Astrocyte (in vitro differentiated cells and primary cell): Measurements from ENCODE around the gene GPN2. TPM values are rescaled to one million over a fixed set of nuclear protein-coding genes. Genes with fewer than 3 reads are reported as not detected.

Experiments
- DNase-seq: peaks from one replicate; pipeline ENCODE4 v3.0.0-alpha.2; 2010; ENCODE audit warnings: low read depth
- FAIRE-seq: peaks from 2 replicates; lab custom pipeline; 2011; peaks lifted over from hg19 to GRCh38; lab: Jason Lieb, UNC
- H2AFZ ChIP-seq: 2 replicates; pipeline ENCODE4 v1.6.0; 2012; ENCODE audit warnings: low read depth, low read length, inconsistent platforms
- H3K27ac ChIP-seq: 2 replicates; pipeline ENCODE4 v1.5.1; 2011; ENCODE audit warnings: low read depth, low read length, inconsistent platforms
- H3K27me3 ChIP-seq: 2 replicates; pipeline ENCODE4 v1.6.0; 2011; ENCODE audit warnings: low read length, inconsistent platforms; ENCODE audit not compliant: insufficient read depth
- H3K36me3 ChIP-seq: 2 replicates; pipeline ENCODE4 v1.5.1; 2011; ENCODE audit warnings: low read length, inconsistent platforms; ENCODE audit not compliant: insufficient read depth
- H3K4me1 ChIP-seq: 2 replicates; pipeline ENCODE4 v1.5.1; 2011; ENCODE audit warnings: low read length, inconsistent platforms; ENCODE audit not compliant: insufficient read depth
- H3K4me2 ChIP-seq: 2 replicates; pipeline ENCODE4 v1.6.0; 2012; ENCODE audit warnings: low read length, inconsistent platforms
- H3K4me3 ChIP-seq: 2 replicates; pipeline ENCODE4 v1.5.1; 2011; ENCODE audit warnings: low read depth, mild to moderate bottlenecking, low read length, inconsistent platforms; ENCODE audit not compliant: insufficient read depth
- H3K79me2 ChIP-seq: 2 replicates; pipeline ENCODE4 v1.6.0; 2012; ENCODE audit warnings: mild to moderate bottlenecking, low read length, inconsistent platforms; ENCODE audit not compliant: insufficient read depth
- H3K9ac ChIP-seq: 2 replicates; pipeline ENCODE4 v1.6.0; 2012; ENCODE audit warnings: mild to moderate bottlenecking, low read length, inconsistent platforms
- H3K9me3 ChIP-seq: 2 replicates; pipeline ENCODE4 v1.5.1; 2012; ENCODE audit warnings: low read depth, mild to moderate bottlenecking, low read length, inconsistent platforms; ENCODE audit not compliant: insufficient read depth
- H4K20me1 ChIP-seq: 2 replicates; pipeline ENCODE4 v1.6.0; 2012; ENCODE audit warnings: low read length, inconsistent platforms; ENCODE audit not compliant: insufficient read depth
- H3K27ac Mint-ChIP-seq: one replicate; pipeline ENCODE4 v1.8.0; 2021; ENCODE audit warnings: mild to moderate bottlenecking, mixed read lengths; ENCODE audit not compliant: unreplicated experiment
- H3K27me3 Mint-ChIP-seq: one replicate; pipeline ENCODE4 v1.8.0; 2021; ENCODE audit warnings: low read depth, mixed read lengths; ENCODE audit not compliant: unreplicated experiment
- H3K36me3 Mint-ChIP-seq: one replicate; pipeline ENCODE4 v1.8.0; 2021; ENCODE audit warnings: low read depth, mixed read lengths; ENCODE audit not compliant: unreplicated experiment
- H3K4me1 Mint-ChIP-seq: one replicate; pipeline ENCODE4 v1.8.0; 2021; ENCODE audit warnings: low read depth, mixed read lengths; ENCODE audit not compliant: unreplicated experiment
- H3K4me3 Mint-ChIP-seq: one replicate; pipeline ENCODE4 v1.8.0; 2021; ENCODE audit warnings: mild to moderate bottlenecking, moderate library complexity, mixed read lengths; ENCODE audit not compliant: unreplicated experiment
- H3K9me3 Mint-ChIP-seq: one replicate; pipeline ENCODE4 v1.8.0; 2021; ENCODE audit warnings: mild to moderate bottlenecking, mixed read lengths; ENCODE audit not compliant: unreplicated experiment
- CTCF ChIP-seq: IDR thresholded peaks from 2 replicates; pipeline ENCODE4 v1.5.1; 2011; ENCODE audit warnings: low read depth, mild to moderate bottlenecking, inconsistent platforms, low read length, moderate library complexity; ENCODE audit not compliant: insufficient read depth
- EZH2 ChIP-seq: IDR thresholded peaks from 2 replicates; pipeline ENCODE4 v1.6.1; 2012; ENCODE audit warnings: mild to moderate bottlenecking, low read length, inconsistent platforms; ENCODE audit not compliant: insufficient read depth
- total RNA-seq: library from RNA; stranded (reverse); gene quantifications from 2 replicates; pipeline ENCODE4 v1.2.1, GENCODE V29; 2021

The GPN2 gene
- total RNA-seq, 1 donor from 2014 or later, result 24.5 TPM

- TF ChIP-seq EZH2, result no peak
- TF ChIP-seq CTCF, result no peak
- Histone ChIP-seq H3K79me2 (no peaks in the 10 kb centered on the region), H2AFZ (no peak overlapping the region), H3K4me3 (no peak overlapping the region), H4K20me1 (no peaks in the 10 kb centered on the region), H3K27me3 (no peaks in the 10 kb centered on the region), H3K9ac (no peak overlapping the region), H3K27ac (no peak overlapping the region), H3K9me3 (no peaks in the 10 kb centered on the region), H3K4me1 (no peaks in the 10 kb centered on the region), H3K36me3 (no peaks in the 10 kb centered on the region), H3K4me2 (no peak overlapping the region)
- Mint-ChIP-seq H3K9me3 (no peaks in the 10 kb centered on the region), H3K27me3 (peaks cover 13% of the 10 kb centered on the region), H3K4me3 (no peak overlapping the region), H3K4me1 (peaks cover 2% of the 10 kb centered on the region), H3K27ac (no peak overlapping the region), H3K36me3 (no peaks in the 10 kb centered on the region)
- FAIRE-seq, result no peak
- no peak for DNase-seq
Observed at GRCh38 chr1:26915204-26915842, 25.2 kb upstream of the GPN2 start.

- Histone ChIP-seq H3K27ac (no peak within 1 kb of the TSS), H3K4me1 (no peaks in the 10 kb centered on the region), H3K27me3 (no peaks in the 10 kb centered on the region), H3K4me2 (no peak within 1 kb of the TSS), H4K20me1 (no peaks in the 10 kb centered on the region), H3K36me3 (no peaks in the 10 kb centered on the region), H3K9me3 (no peaks in the 10 kb centered on the region), H2AFZ (no peak within 1 kb of the TSS), H3K4me3 (no peak within 1 kb of the TSS), H3K79me2 (no peaks in the 10 kb centered on the region), H3K9ac (no peak within 1 kb of the TSS)
- Mint-ChIP-seq H3K4me1 (peaks cover 2% of the 10 kb centered on the region), H3K9me3 (no peaks in the 10 kb centered on the region), H3K36me3 (no peaks in the 10 kb centered on the region), H3K27me3 (peaks cover 20% of the 10 kb centered on the region), H3K4me3 (no peak within 1 kb of the TSS), H3K27ac (no peak within 1 kb of the TSS)
- FAIRE-seq, result no peak
- no peak for TF ChIP-seq CTCF
- TF ChIP-seq EZH2, result no peak
- DNase-seq, result no peak
Observed at GRCh38 chr1:26913754-26914619, 23.9 kb upstream of the GPN2 start, which contains the start of gene NR0B2. Gene NR0B2, minus strand, starts transcription at chr1:26913975. Its CDS starts 35 bp downstream, at chr1:26913940.
